H1 (cell line): Measurements from ENCODE around the gene PRKCI. TPM values are rescaled to one million over a fixed set of nuclear protein-coding genes. Genes with fewer than 3 reads are reported as not detected.

Source experiments
- CTCF ChIA-PET: fragments of 300-600 bp; sonication (Branson Sonifier 250); formaldehyde crosslinking; loops from one replicate; lab custom pipeline; 2021; ENCODE audit not compliant: partially characterized antibody; lab: Charles Lee
- POLR2A ChIA-PET: fragments of 300-600 bp; sonication (Branson Sonifier 250); formaldehyde crosslinking; loops from one replicate; lab custom pipeline; 2021; ENCODE audit warnings: inconsistent platforms; ENCODE audit not compliant: partially characterized antibody; lab: Charles Lee
- DNase-seq, 2 experiments: peaks; one replicate each; pipeline versions ENCODE4 v3.0.0 to v3.0.0-alpha.2; 2010 to 2022; ENCODE audit warnings: low spot score in 2 of 2, low read depth in 1 of 2, mixed read lengths in 1 of 2
- FAIRE-seq: peaks from 2 replicates; lab custom pipeline; 2011; peaks lifted over from hg19 to GRCh38; lab: Jason Lieb, UNC
- H2AFZ ChIP-seq: 2 replicates; pipeline ENCODE4 v1.8.1; 2012; ENCODE audit warnings: low read length, inconsistent platforms
- H2AK5ac ChIP-seq: 2 replicates; pipeline ENCODE4 v1.6.1; 2013; ENCODE audit warnings: low read depth, low read length
- H2BK120ac ChIP-seq: replicated peaks from 2 replicates; pipeline ENCODE3; 2013; ENCODE audit warnings: low read depth, low read length, inconsistent platforms
- H2BK12ac ChIP-seq: 2 replicates; pipeline ENCODE4 v1.6.1; 2013; ENCODE audit warnings: low read depth, low read length
- H2BK15ac ChIP-seq: 2 replicates; pipeline ENCODE4 v1.6.1; 2013; ENCODE audit warnings: low read length
- H2BK20ac ChIP-seq: 2 replicates; pipeline ENCODE4 v1.6.1; 2013; ENCODE audit warnings: low read length
- H2BK5ac ChIP-seq: 2 replicates; pipeline ENCODE4 v1.6.1; 2013; ENCODE audit warnings: low read depth, low read length
- H3K14ac ChIP-seq: 2 replicates; pipeline ENCODE4 v1.6.1; 2013; ENCODE audit warnings: inconsistent platforms; ENCODE audit not compliant: insufficient read length
- H3K18ac ChIP-seq: 2 replicates; pipeline ENCODE4 v1.6.1; 2013; ENCODE audit warnings: low read length; ENCODE audit errors: extremely low read depth
- H3K23ac ChIP-seq: 2 replicates; pipeline ENCODE4 v1.6.1; 2013; ENCODE audit warnings: inconsistent platforms; ENCODE audit not compliant: insufficient read length
- H3K23me2 ChIP-seq: 2 replicates; pipeline ENCODE4 v1.6.1; 2013; ENCODE audit warnings: low read depth, low read length
- H3K27ac ChIP-seq: 2 replicates; pipeline ENCODE4 v1.6.1; 2011; ENCODE audit warnings: low read depth, low read length, inconsistent platforms
- H3K27me3 ChIP-seq, 4 experiments: replicated peaks in 1 of 4; 1 replicate in 1 of 4; 2 replicates in 3 of 4; pipeline versions ENCODE4 v1.6.1 to v1.8.1; 2011 to 2013; ENCODE audit warnings: low read length in 3 of 4, mild to moderate bottlenecking in 3 of 4, inconsistent platforms in 2 of 4, mixed read lengths in 2 of 4, moderate library complexity in 1 of 4; ENCODE audit not compliant: control insufficient read depth in 3 of 4, insufficient read depth in 3 of 4; ENCODE audit errors: extremely low read depth in 1 of 4
- H3K36me3 ChIP-seq, 4 experiments: 2 replicates each; pipeline versions ENCODE4 v1.6.1 to v1.8.1; 2011 to 2013; ENCODE audit warnings: mild to moderate bottlenecking in 4 of 4, low read length in 3 of 4, moderate library complexity in 2 of 4, control low read depth in 1 of 4, inconsistent platforms in 1 of 4; ENCODE audit not compliant: insufficient read depth in 4 of 4, control insufficient read depth in 2 of 4
- H3K4ac ChIP-seq: replicated peaks from 2 replicates; pipeline ENCODE3; 2013; ENCODE audit warnings: low read length, low read depth, mixed read lengths, inconsistent platforms; ENCODE audit not compliant: insufficient read length
- H3K4me1 ChIP-seq, 4 experiments: replicated peaks in 1 of 4; 1 replicate in 1 of 4; 2 replicates in 3 of 4; pipeline versions ENCODE4 v1.6.1 to v1.8.1; 2011 to 2013; ENCODE audit warnings: low read length in 3 of 4, inconsistent platforms in 2 of 4, mixed read lengths in 1 of 4; ENCODE audit not compliant: insufficient read depth in 4 of 4, control insufficient read depth in 3 of 4
- H3K4me2 ChIP-seq, 2 experiments: 2 replicates each; pipeline versions ENCODE4 v1.6.1 to v1.8.1; 2011 to 2013; ENCODE audit warnings: low read depth in 2 of 2, low read length in 2 of 2, control low read depth in 1 of 2, inconsistent platforms in 1 of 2, mild to moderate bottlenecking in 1 of 2; ENCODE audit not compliant: insufficient read depth in 1 of 2
- H3K4me3 ChIP-seq, 4 experiments: fragments of 200-600, 300-600 bp in 1 of 4; sonication (generic), shearing (Covaris generic), sonication (Bioruptor Twin) in 1 of 4; 2 replicates each; pipeline versions ENCODE4 v1.5.1 to v1.8.1; 2011 to 2016; ENCODE audit warnings: low read length in 4 of 4, low read depth in 3 of 4, control low read depth in 2 of 4, inconsistent platforms in 2 of 4, mild to moderate bottlenecking in 2 of 4, mixed read lengths in 1 of 4, moderate library complexity in 1 of 4; ENCODE audit not compliant: insufficient read depth in 2 of 4; ENCODE audit errors: extremely low read depth in 1 of 4
- H3K56ac ChIP-seq: replicated peaks from 2 replicates; pipeline ENCODE3; 2013; ENCODE audit warnings: low read depth, mild to moderate bottlenecking, mixed read lengths, low read length, inconsistent platforms; ENCODE audit not compliant: insufficient read length
- H3K79me1 ChIP-seq: 2 replicates; pipeline ENCODE4 v1.6.1; 2013; ENCODE audit warnings: low read depth, low read length, control low read depth
- H3K79me2 ChIP-seq, 2 experiments: 2 replicates each; pipeline versions ENCODE4 v1.6.1 to v1.8.1; 2012 to 2013; ENCODE audit warnings: low read length in 2 of 2, mild to moderate bottlenecking in 2 of 2, inconsistent platforms in 1 of 2; ENCODE audit not compliant: insufficient read depth in 2 of 2, control insufficient read depth in 1 of 2
- H3K9ac ChIP-seq, 4 experiments: replicated peaks in 1 of 4; 1 replicate in 1 of 4; 2 replicates in 3 of 4; pipeline versions ENCODE4 v1.6.1 to v1.8.1; 2011 to 2013; ENCODE audit warnings: low read depth in 3 of 4, low read length in 3 of 4, control low read depth in 2 of 4, mild to moderate bottlenecking in 2 of 4, moderate library complexity in 2 of 4, inconsistent platforms in 1 of 4; ENCODE audit errors: extremely low read depth in 1 of 4
- H3K9me3 ChIP-seq, 2 experiments: 2 replicates each; pipeline versions ENCODE4 v1.6.1 to v1.8.1; 2012 to 2013; ENCODE audit warnings: mild to moderate bottlenecking in 2 of 2, moderate library complexity in 2 of 2, control low read depth in 1 of 2, inconsistent platforms in 1 of 2, low read depth in 1 of 2, low read length in 1 of 2, mixed read lengths in 1 of 2; ENCODE audit not compliant: insufficient read depth in 2 of 2
- H4K20me1 ChIP-seq, 2 experiments: replicated peaks in 1 of 2; 2 replicates each; pipeline versions ENCODE3 to v1.8.1; 2011 to 2013; ENCODE audit warnings: inconsistent platforms in 2 of 2, low read length in 2 of 2, mild to moderate bottlenecking in 1 of 2; ENCODE audit not compliant: insufficient read depth in 2 of 2, control insufficient read depth in 1 of 2
- H4K5ac ChIP-seq: 2 replicates; pipeline ENCODE4 v1.6.1; 2013; ENCODE audit warnings: low read length, low read depth, mixed read lengths, inconsistent platforms; ENCODE audit not compliant: insufficient read length
- H4K8ac ChIP-seq: 2 replicates; pipeline ENCODE4 v1.8.0; 2013; ENCODE audit warnings: mild to moderate bottlenecking, moderate library complexity, low read length, inconsistent platforms; ENCODE audit not compliant: insufficient read depth; ENCODE audit errors: extremely low read depth
- H4K91ac ChIP-seq: replicated peaks from 2 replicates; pipeline ENCODE3; 2013; ENCODE audit warnings: low read length, mixed read lengths, inconsistent platforms; ENCODE audit not compliant: insufficient read length
- CHD2 ChIP-seq: IDR thresholded peaks from 2 replicates; pipeline ENCODE4 v1.6.1; 2012; ENCODE audit warnings: low read length, improper control_type of control experiment
- EGR1 ChIP-seq: IDR thresholded peaks from 2 replicates; pipeline ENCODE4 v1.6.1; 2011; ENCODE audit warnings: low read depth, low read length, borderline replicate concordance
- POLR2AphosphoS5 ChIP-seq: IDR thresholded peaks from 2 replicates; pipeline ENCODE4 v1.6.1; 2011; ENCODE audit warnings: low read depth, low read length
- RAD21 ChIP-seq, 2 experiments: IDR thresholded peaks in 1 of 2; conservative IDR thresholded peaks in 1 of 2; 2 replicates each; pipeline ENCODE4 v1.6.1; 2011; ENCODE audit warnings: low read depth in 2 of 2, low read length in 2 of 2, improper control_type of control experiment in 1 of 2, inconsistent platforms in 1 of 2, mild to moderate bottlenecking in 1 of 2, moderate library complexity in 1 of 2
- RFX5 ChIP-seq: IDR thresholded peaks from 2 replicates; pipeline ENCODE4 v1.6.1; 2011; ENCODE audit warnings: low read depth, low read length, improper control_type of control experiment, borderline replicate concordance
- SP2 ChIP-seq: IDR thresholded peaks from 2 replicates; pipeline ENCODE4 v1.6.1; 2012; ENCODE audit warnings: mild to moderate bottlenecking, low read length, inconsistent platforms
- SP4 ChIP-seq: IDR thresholded peaks from 2 replicates; pipeline ENCODE4 v1.6.1; 2012; ENCODE audit warnings: low read length, inconsistent platforms
- TEAD4 ChIP-seq: IDR thresholded peaks from 2 replicates; pipeline ENCODE4 v1.6.1; 2012; ENCODE audit warnings: low read depth, low read length, inconsistent platforms, mixed read lengths
- WGBS, 2 experiments: shearing (Covaris generic) in 1 of 2; methylation state at CpG; one replicate each; pipeline versions ENCODE4 v1.1.6 to v1.1.7; 2013 to 2015; ENCODE audit warnings: low lambda C conversion rate in 2 of 2, mixed read lengths in 2 of 2, inconsistent platforms in 1 of 2, low coverage in 1 of 2, missing lambda C conversion rate in 1 of 2; ENCODE audit not compliant: insufficient replicate concordance in 2 of 2, insufficient coverage in 1 of 2, insufficient read length in 1 of 2; ENCODE audit errors: extremely low coverage in 1 of 2, missing lambda C conversion rate in 1 of 2; 5-methylcytosine and 5-hydroxymethylcytosine counted together
- polyA plus RNA-seq, 7 experiments: library from polyadenylated mRNA; depleted of rRNA in 3 of 7; stranded (reverse) in 5 of 7; unstranded in 2 of 7; fragments of >200 nt in 5 of 7; fragments of 200-250 nt in 2 of 7; gene quantifications; 1 replicate in 5 of 7; 2 replicates in 1 of 7; 4 replicates in 1 of 7; pipeline versions ENCODE4 v1.2.1 to v1.2.3, GENCODE V29; 2011 to 2013; ENCODE audit warnings: missing spikeins in 2 of 7, mixed read lengths in 2 of 7
- total RNA-seq: library from RNA; stranded (reverse); fragmentation: NEBNext Ultra II Directional; extraction: Animal tissue kit (Norgen Biotek cat#: 25700); gene quantifications from 2 replicates; pipeline ENCODE4 v1.2.1, GENCODE V29; 2021

PRKCI gene
- total and polyA plus RNA-seq, 2 of the 8 experiments (the other 6 are each of a cell fraction or from before 2014, with no cell fraction given), result 24.3 to 100.0 TPM

DNA sequence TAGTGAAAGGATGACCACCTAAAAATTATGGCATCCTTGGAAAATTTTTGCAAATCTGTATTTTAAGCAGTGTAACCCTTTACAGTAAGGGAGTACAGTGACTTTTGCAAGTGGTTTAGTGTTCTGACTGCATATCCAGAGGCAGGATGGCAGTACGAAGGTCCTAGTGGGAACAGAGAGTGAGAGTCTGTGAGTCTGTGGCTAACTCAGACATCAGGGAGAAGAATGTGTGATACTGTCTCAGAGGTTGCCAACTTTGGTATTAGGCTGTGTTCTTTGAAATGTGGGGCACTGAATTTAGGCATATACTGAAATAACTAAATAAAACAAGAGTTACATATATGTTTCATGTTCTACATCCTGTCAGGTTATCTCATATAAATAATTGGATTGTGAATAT is 25.7 kb downstream of the PRKCI start:
- H4K20me1 ChIP-seq, result no peaks in the 10 kb centered on the region
- H2BK5ac ChIP-seq, result no peak overlapping the region
- H4K8ac ChIP-seq, result no peak overlapping the region
- WGBS, 2 experiments, result 96% methylated on average over 1 of the region's 1 CpG; no CpG with 5 or more reads in 1 of the 2 experiments
- H2AFZ ChIP-seq, result no peak overlapping the region
- H3K4me3 ChIP-seq, result no peak overlapping the region
- no peak overlapping the region for H2AK5ac ChIP-seq
- H3K18ac ChIP-seq, result no peak overlapping the region
- DNase-seq, result no peak
- H3K4me2 ChIP-seq, result no peak overlapping the region
- H3K4me1 ChIP-seq, result no peaks in the 10 kb centered on the region
- H3K23me2 ChIP-seq, result no peaks in the 10 kb centered on the region
- H2BK20ac ChIP-seq, result no peak overlapping the region
- H3K79me2 ChIP-seq, result peaks cover 0 to 21% of the 10 kb centered on the region in 2 experiments; a peak in 2 of 4 replicates
- H3K27me3 ChIP-seq, result no peaks in the 10 kb centered on the region
- POLR2A ChIA-PET, result no interaction called here
- H3K27ac ChIP-seq, result no peak overlapping the region
- no peaks in the 10 kb centered on the region for H3K9me3 ChIP-seq
- peaks cover 0 to 4% (median 1%) of the 10 kb centered on the region in 4 experiments; a peak in 4 of 8 replicates for H3K36me3 ChIP-seq
- H3K23ac ChIP-seq, result no peak overlapping the region
- H2BK15ac ChIP-seq, result no peak overlapping the region
- FAIRE-seq, result no peak
- TF ChIP-seq CHD2, result no peak
- TF ChIP-seq SP4, result no peak
- no peak for TF ChIP-seq TEAD4
- no peak for TF ChIP-seq EGR1
- no peak for TF ChIP-seq RFX5
- no peak for TF ChIP-seq RAD21 (IDR thresholded peaks at IDR 0.05 in 1 of 2, conservative IDR thresholded peaks at IDR 0.05 in 1 of 2; ENCODE audit: low read depth in 2 of 2, low read length in 2 of 2)
- TF ChIP-seq POLR2AphosphoS5, result no peak
- TF ChIP-seq SP2, result no peak
- H4K5ac ChIP-seq, result no peak overlapping the region
- H3K9ac ChIP-seq, result no peak overlapping the region
- no peak overlapping the region for H3K4ac ChIP-seq
- no peak overlapping the region for H3K56ac ChIP-seq
- no peak overlapping the region for H2BK12ac ChIP-seq
- no peak overlapping the region for H3K14ac ChIP-seq
- CTCF ChIA-PET, result no interaction called here
- no peak overlapping the region for H4K91ac ChIP-seq
- no peak overlapping the region for H2BK120ac ChIP-seq
- peaks cover 3% of the 10 kb centered on the region; the same call in 1 of the 2 replicates for H3K79me1 ChIP-seq
